ENCODE results near the gene CCDC167. TPM values are rescaled to one million over a fixed set of nuclear protein-coding genes. Genes with fewer than 3 reads are reported as not detected.
A peak's percentile ranks its signal among the peaks of the same experiment; 100 is the strongest.

The CCDC167 gene
- total and polyA plus RNA-seq, 2 donors (not counting 1 experiment from before 2014, with no cell fraction given): 8.3 to 35.7 TPM

GRCh38 chr6:37524025-37524969 is 24.6 kb upstream of the CCDC167 start:
- no peak overlapping the region for H3K4me2 ChIP-seq (ENCODE audit: extremely low read depth, insufficient read depth, low read length)
- H3K27me3 ChIP-seq (ENCODE audit: control insufficient read depth, insufficient read depth, low read length): peaks cover 6% of the 10 kb centered on the region
- H3K27ac ChIP-seq (ENCODE audit: insufficient read depth, low read length): no peak overlapping the region
- DNase-seq (ENCODE audit: low read depth in 2 of 2): peak; percentile 53 to 54
- H3K36me3 ChIP-seq (ENCODE audit: control insufficient read depth, insufficient read depth, low read length): no peaks in the 10 kb centered on the region
- H2AFZ ChIP-seq (ENCODE audit: low read length): no peak overlapping the region
- H3K9ac ChIP-seq (ENCODE audit: insufficient read depth, low read length): no peak overlapping the region
- no peak overlapping the region for H3K4me3 ChIP-seq (replicated peaks in 1 of 4; ENCODE audit: control extremely low read depth in 1 of 4, insufficient read depth in 1 of 4, low read depth in 3 of 4, low read length in 4 of 4)
- H3K79me2 ChIP-seq (ENCODE audit: control insufficient read depth, insufficient read depth, low read length): no peaks in the 10 kb centered on the region
- no peaks in the 10 kb centered on the region for H3K9me3 ChIP-seq (ENCODE audit: control insufficient read depth, insufficient read depth, low read depth, low read length)
- no peaks in the 10 kb centered on the region for H4K20me1 ChIP-seq (ENCODE audit: control insufficient read depth, extremely low read depth, insufficient read depth, low read length)
- TF ChIP-seq EZH2 (IDR thresholded peaks at IDR 0.05; ENCODE audit: low read length, missing control alignments) (no peak), CTCF (conservative IDR thresholded peaks at IDR 0.05 in 1 of 2, IDR thresholded peaks at IDR 0.05 in 1 of 2; ENCODE audit: low read depth in 1 of 2, low read length in 2 of 2) (no peak)
- peaks cover 2% of the 10 kb centered on the region for H3K4me1 ChIP-seq (ENCODE audit: control insufficient read depth, extremely low read depth, insufficient read depth, low read length)

GRCh38 chr6:37523412-37523811 is 23.7 kb upstream of the CCDC167 start:
- H4K20me1 ChIP-seq (ENCODE audit: control insufficient read depth, extremely low read depth, insufficient read depth, low read length): no peaks in the 10 kb centered on the region
- peaks cover 1% of the 10 kb centered on the region for H3K27me3 ChIP-seq (ENCODE audit: control insufficient read depth, insufficient read depth, low read length)
- no peak for DNase-seq (ENCODE audit: low read depth in 2 of 2)
- no peak overlapping the region for H3K4me2 ChIP-seq (ENCODE audit: extremely low read depth, insufficient read depth, low read length)
- H3K27ac ChIP-seq (ENCODE audit: insufficient read depth, low read length): no peak overlapping the region
- no peaks in the 10 kb centered on the region for H3K79me2 ChIP-seq (ENCODE audit: control insufficient read depth, insufficient read depth, low read length)
- H3K9me3 ChIP-seq (ENCODE audit: control insufficient read depth, insufficient read depth, low read depth, low read length): no peaks in the 10 kb centered on the region
- peaks cover 2% of the 10 kb centered on the region for H3K4me1 ChIP-seq (ENCODE audit: control insufficient read depth, extremely low read depth, insufficient read depth, low read length)
- H2AFZ ChIP-seq (ENCODE audit: low read length): no peak overlapping the region
- no peaks in the 10 kb centered on the region for H3K36me3 ChIP-seq (ENCODE audit: control insufficient read depth, insufficient read depth, low read length)
- no peak overlapping the region for H3K9ac ChIP-seq (ENCODE audit: insufficient read depth, low read length)
- H3K4me3 ChIP-seq (replicated peaks in 1 of 4; ENCODE audit: control extremely low read depth in 1 of 4, insufficient read depth in 1 of 4, low read depth in 3 of 4, low read length in 4 of 4): no peak overlapping the region
- no peak for TF ChIP-seq EZH2 (IDR thresholded peaks at IDR 0.05; ENCODE audit: low read length, missing control alignments)
- no peak for TF ChIP-seq CTCF (conservative IDR thresholded peaks at IDR 0.05 in 1 of 2, IDR thresholded peaks at IDR 0.05 in 1 of 2; ENCODE audit: low read depth in 1 of 2, low read length in 2 of 2)

- peaks cover 6% of the 10 kb centered on the region for H3K27me3 ChIP-seq (ENCODE audit: control insufficient read depth, insufficient read depth, low read length)
- H3K9ac ChIP-seq (ENCODE audit: insufficient read depth, low read length): no peak overlapping the region
- no peak for DNase-seq (ENCODE audit: low read depth in 2 of 2)
Observed at GRCh38 chr6:37522836-37523235, 23.1 kb upstream of the CCDC167 start.

More at GRCh38 chr6:37522836-37523235, 23.1 kb upstream of the CCDC167 start:
- Histone ChIP-seq H3K4me1 (ENCODE audit: control insufficient read depth, extremely low read depth, insufficient read depth, low read length) (peaks cover 2% of the 10 kb centered on the region), H3K27ac (ENCODE audit: insufficient read depth, low read length) (no peak overlapping the region), H3K4me2 (ENCODE audit: extremely low read depth, insufficient read depth, low read length) (no peak overlapping the region), H3K9me3 (ENCODE audit: control insufficient read depth, insufficient read depth, low read depth, low read length) (no peaks in the 10 kb centered on the region), H4K20me1 (ENCODE audit: control insufficient read depth, extremely low read depth, insufficient read depth, low read length) (no peaks in the 10 kb centered on the region), H2AFZ (ENCODE audit: low read length) (no peak overlapping the region), H3K4me3 (replicated peaks in 1 of 4; ENCODE audit: control extremely low read depth in 1 of 4, insufficient read depth in 1 of 4, low read depth in 3 of 4, low read length in 4 of 4) (no peak overlapping the region), H3K79me2 (ENCODE audit: control insufficient read depth, insufficient read depth, low read length) (no peaks in the 10 kb centered on the region), H3K36me3 (ENCODE audit: control insufficient read depth, insufficient read depth, low read length) (no peaks in the 10 kb centered on the region)
- no peak for TF ChIP-seq EZH2 (IDR thresholded peaks at IDR 0.05; ENCODE audit: low read length, missing control alignments)
- TF ChIP-seq CTCF (conservative IDR thresholded peaks at IDR 0.05 in 1 of 2, IDR thresholded peaks at IDR 0.05 in 1 of 2; ENCODE audit: low read depth in 1 of 2, low read length in 2 of 2): no peak

Measured in fibroblast of lung (primary cell).